Caco-2 (cell line): Measurements from ENCODE around the gene PLAAT3. TPM values are rescaled to one million over a fixed set of nuclear protein-coding genes. Genes with fewer than 3 reads are reported as not detected.
A peak's percentile ranks its signal among the peaks of the same experiment; 100 is the strongest.

Experiments used
- Bru-seq: library from RNA; stranded (reverse); fragments of 400-500 nt; gene quantifications from one replicate; lab custom pipeline; 2021; lab: Mats Ljungman, UMichigan
- BruChase-seq, 2 experiments: library from RNA; stranded (reverse); fragments of 400-500 nt; gene quantifications; one replicate each; lab custom pipeline; 2021; lab: Mats Ljungman, UMichigan
- BruUV-seq: library from RNA; stranded (reverse); fragments of 400-500 nt; replicated peaks from 2 replicates; lab custom pipeline; 2021; lab: Mats Ljungman, UMichigan
- CTCF ChIA-PET: fragments of 300-600 bp; sonication (Branson Sonifier 250); formaldehyde crosslinking; loops from one replicate; lab custom pipeline; 2022; ENCODE audit warnings: antibody characterized with exemption; lab: Charles Lee
- POLR2A ChIA-PET: fragments of 300-600 bp; sonication (Branson Sonifier 250); formaldehyde crosslinking; loops from one replicate; lab custom pipeline; 2022; ENCODE audit warnings: antibody characterized with exemption; lab: Charles Lee
- DNase-seq, 2 experiments: peaks; one replicate each; pipeline versions ENCODE4 v3.0.0 to v3.0.0-alpha.2; 2020 to 2022
- H3K27me3 ChIP-seq: replicated peaks from 2 replicates; pipeline ENCODE4 v1.6.0; 2011; ENCODE audit warnings: low read length; ENCODE audit not compliant: control insufficient read depth, insufficient read depth
- H3K36me3 ChIP-seq: 2 replicates; pipeline ENCODE4 v1.5.1; 2011; ENCODE audit warnings: low read length; ENCODE audit not compliant: control insufficient read depth, insufficient read depth
- H3K4me1 ChIP-seq: fragments of 250-450 bp; sonication (Bioruptor Pico); 2 replicates; pipeline ENCODE4 v1.5.1; 2020; ENCODE audit warnings: mild to moderate bottlenecking
- H3K4me3 ChIP-seq: 2 replicates; pipeline ENCODE4 v1.5.1; 2011; ENCODE audit warnings: low read depth, mild to moderate bottlenecking, control low read depth, low read length
- H3K9me3 ChIP-seq: fragments of 250-450 bp; sonication (Bioruptor Pico); 2 replicates; pipeline ENCODE4 v1.5.1; 2020; ENCODE audit warnings: mild to moderate bottlenecking, moderate library complexity
- H3K27ac Mint-ChIP-seq: one replicate; pipeline ENCODE4 v1.8.0; 2022; ENCODE audit warnings: mixed read lengths; ENCODE audit not compliant: unreplicated experiment
- H3K27me3 Mint-ChIP-seq: one replicate; pipeline ENCODE4 v1.8.0; 2022; ENCODE audit warnings: mixed read lengths; ENCODE audit not compliant: insufficient read depth, unreplicated experiment
- H3K36me3 Mint-ChIP-seq: one replicate; pipeline ENCODE4 v1.8.0; 2022; ENCODE audit warnings: mild to moderate bottlenecking, mixed read lengths; ENCODE audit not compliant: insufficient read depth, unreplicated experiment
- H3K4me1 Mint-ChIP-seq: one replicate; pipeline ENCODE4 v1.8.0; 2022; ENCODE audit warnings: low read depth, mixed read lengths; ENCODE audit not compliant: unreplicated experiment
- H3K4me3 Mint-ChIP-seq: one replicate; pipeline ENCODE4 v1.8.0; 2022; ENCODE audit warnings: mild to moderate bottlenecking, moderate library complexity, mixed read lengths; ENCODE audit not compliant: unreplicated experiment
- H3K9me3 Mint-ChIP-seq: one replicate; pipeline ENCODE4 v1.8.0; 2022; ENCODE audit warnings: mixed read lengths; ENCODE audit not compliant: unreplicated experiment
- intact Hi-C: fragments of 100-400 bp; cut with micrococcal nuclease; formaldehyde crosslinking; loops from one replicate; pipeline ENCODE4 v1.10.0; 2022; ENCODE audit not compliant: unreplicated experiment
- long read RNA-seq: library from polyadenylated mRNA; stranded (forward); transcript quantifications from one replicate; pipeline ENCODE4 v2.0.0, GENCODE V29; 2022
- total RNA-seq: library from RNA; stranded (reverse); gene quantifications from 2 replicates; pipeline ENCODE4 v1.2.3, GENCODE V29; 2022
- TF ChIP-seq, protein P1 (sequence below), 2 experiments: fragments of 200-600 bp in 1 of 2; IDR thresholded peaks; 1 replicate in 1 of 2; 2 replicates in 1 of 2; pipeline versions ENCODE4 v1.5.1 to v1.8.0; 2011 to 2022; ENCODE audit warnings: antibody characterized with exemption in 1 of 2, control low read depth in 1 of 2, inconsistent platforms in 1 of 2, low read depth in 1 of 2, low read length in 1 of 2, mild to moderate bottlenecking in 1 of 2, moderate library complexity in 1 of 2; ENCODE audit not compliant: insufficient read depth in 1 of 2, severe bottlenecking in 1 of 2, unreplicated experiment in 1 of 2

Gene PLAAT3
- total RNA-seq (50.9 and 57.9 TPM in 2 replicates), Bru-seq, nascent RNA (percentile 68 among the genes with signal in this experiment), BruChase-seq, experiment 1, labeled RNA remaining after a 2-hour chase (percentile 62 among the genes with signal in this experiment), BruChase-seq, experiment 2, labeled RNA remaining after a 6-hour chase (percentile 75 among the genes with signal in this experiment)
- long read RNA-seq, transcript PLA2G16-201 (4 exons, 2,594 nt) = major isoform, 37 of 78 reads
- long read RNA-seq, transcript PLA2G16-203 (5 exons, 1,099 nt) = major isoform, 37 of 78 reads
- long read RNA-seq, partial matches to known transcripts = 0 of 78 reads
- long read RNA-seq, other reads (novel, unspliced or antisense) = 4 of 78 reads

DNA sequence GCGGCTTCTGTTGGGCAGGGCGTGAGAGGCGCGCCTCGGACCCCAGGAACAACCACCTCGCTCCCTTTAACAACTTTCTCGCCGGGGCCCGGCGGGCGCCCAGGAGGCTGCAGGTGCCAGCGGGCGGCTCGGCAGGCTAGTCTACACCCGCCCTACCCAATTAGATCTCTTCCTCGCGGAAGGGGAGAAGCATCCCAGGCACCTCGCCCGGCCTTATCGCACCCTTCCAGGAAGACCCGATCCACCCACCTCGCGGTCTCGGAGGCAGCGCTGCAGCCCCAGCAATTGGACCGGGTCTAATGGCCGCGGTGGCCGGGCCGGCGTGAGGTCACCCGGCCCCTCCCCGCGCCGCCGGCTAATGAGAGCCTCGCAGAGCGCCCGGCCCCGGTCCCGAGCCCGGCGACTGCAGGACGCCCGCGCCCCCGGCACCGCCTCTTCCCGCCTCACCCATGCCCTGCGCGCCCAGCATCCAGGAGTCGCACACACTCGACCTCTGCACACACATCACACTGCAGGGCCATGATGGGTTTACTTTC, at the start of gene PLAAT3:
PLAAT3 (minus strand) TSS at position 298 of the 536 bp plus-strand sequence. CDS start 419 bp downstream, outside the sequence.
- POLR2A ChIA-PET = no interaction called here
- peak within 1 kb of the TSS; percentile 53 for H3K27ac Mint-ChIP-seq
- peak; percentile 83 to 90 for DNase-seq
- peaks cover 16% of the 10 kb centered on the region for H3K4me1 Mint-ChIP-seq
- intact Hi-C loops = no loop called here
- BruUV-seq = no TSS peak
- Histone ChIP-seq H3K4me3 (peak within 1 kb of the TSS; percentile 54), H3K36me3 (no peaks in the 10 kb centered on the region; the same call in 1 of the 2 replicates), H3K27me3 (no peaks in the 10 kb centered on the region), H3K9me3 (no peaks in the 10 kb centered on the region), H3K4me1 (peaks cover 26% of the 10 kb centered on the region)
- no peaks in the 10 kb centered on the region for H3K9me3 Mint-ChIP-seq
- H3K36me3 Mint-ChIP-seq = no peaks in the 10 kb centered on the region
- H3K4me3 Mint-ChIP-seq = peak within 1 kb of the TSS; percentile 80
- CTCF ChIA-PET = no interaction called here
- H3K27me3 Mint-ChIP-seq = no peaks in the 10 kb centered on the region
- TF ChIP-seq, protein P1, sequence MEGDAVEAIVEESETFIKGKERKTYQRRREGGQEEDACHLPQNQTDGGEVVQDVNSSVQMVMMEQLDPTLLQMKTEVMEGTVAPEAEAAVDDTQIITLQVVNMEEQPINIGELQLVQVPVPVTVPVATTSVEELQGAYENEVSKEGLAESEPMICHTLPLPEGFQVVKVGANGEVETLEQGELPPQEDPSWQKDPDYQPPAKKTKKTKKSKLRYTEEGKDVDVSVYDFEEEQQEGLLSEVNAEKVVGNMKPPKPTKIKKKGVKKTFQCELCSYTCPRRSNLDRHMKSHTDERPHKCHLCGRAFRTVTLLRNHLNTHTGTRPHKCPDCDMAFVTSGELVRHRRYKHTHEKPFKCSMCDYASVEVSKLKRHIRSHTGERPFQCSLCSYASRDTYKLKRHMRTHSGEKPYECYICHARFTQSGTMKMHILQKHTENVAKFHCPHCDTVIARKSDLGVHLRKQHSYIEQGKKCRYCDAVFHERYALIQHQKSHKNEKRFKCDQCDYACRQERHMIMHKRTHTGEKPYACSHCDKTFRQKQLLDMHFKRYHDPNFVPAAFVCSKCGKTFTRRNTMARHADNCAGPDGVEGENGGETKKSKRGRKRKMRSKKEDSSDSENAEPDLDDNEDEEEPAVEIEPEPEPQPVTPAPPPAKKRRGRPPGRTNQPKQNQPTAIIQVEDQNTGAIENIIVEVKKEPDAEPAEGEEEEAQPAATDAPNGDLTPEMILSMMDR (IDR thresholded peaks at IDR 0.05; ENCODE audit: insufficient read depth in 1 of 2, low read depth in 1 of 2, low read length in 1 of 2, severe bottlenecking in 1 of 2, unreplicated experiment in 1 of 2) = no peak

DNA sequence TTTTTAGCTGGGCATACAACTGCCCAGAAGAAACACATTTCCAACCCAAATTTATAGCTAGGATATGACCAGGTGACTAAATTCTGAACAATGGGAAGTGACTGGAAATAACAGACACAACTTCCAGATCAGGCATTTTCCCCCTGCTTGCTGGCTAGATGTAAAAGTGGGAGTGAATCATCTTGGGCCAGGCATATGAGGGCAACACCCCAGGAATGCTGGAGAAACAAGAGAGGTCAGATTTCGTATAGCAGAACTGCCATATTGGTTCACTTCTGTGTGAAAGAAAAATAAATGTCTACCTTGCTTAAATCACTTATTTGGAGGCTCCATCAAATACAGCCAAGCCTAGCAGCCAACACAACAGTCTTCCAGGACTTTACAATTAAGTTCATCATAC, 49.6 kb upstream of the PLAAT3 start:
- H3K4me1 Mint-ChIP-seq = peaks cover 12% of the 10 kb centered on the region
- H3K27me3 Mint-ChIP-seq = no peaks in the 10 kb centered on the region
- no peaks in the 10 kb centered on the region for H3K9me3 Mint-ChIP-seq
- POLR2A ChIA-PET = no interaction called here
- peaks cover 12% of the 10 kb centered on the region for H3K36me3 Mint-ChIP-seq
- H3K27ac Mint-ChIP-seq = no peak overlapping the region
- intact Hi-C loops = no loop called here
- DNase-seq = no peak
- no peaks in the 10 kb centered on the region for H3K36me3 ChIP-seq
- peaks cover 9% of the 10 kb centered on the region; the same call in 1 of the 2 replicates for H3K4me1 ChIP-seq
- CTCF ChIA-PET = no interaction called here
- H3K27me3 ChIP-seq = no peaks in the 10 kb centered on the region
- H3K9me3 ChIP-seq = no peaks in the 10 kb centered on the region
- H3K4me3 Mint-ChIP-seq = no peak overlapping the region
- BruUV-seq = no TSS peak
- TF ChIP-seq, protein P1 (IDR thresholded peaks at IDR 0.05; ENCODE audit: insufficient read depth in 1 of 2, low read depth in 1 of 2, low read length in 1 of 2, severe bottlenecking in 1 of 2, unreplicated experiment in 1 of 2) = no peak
- H3K4me3 ChIP-seq = no peak overlapping the region

DNA sequence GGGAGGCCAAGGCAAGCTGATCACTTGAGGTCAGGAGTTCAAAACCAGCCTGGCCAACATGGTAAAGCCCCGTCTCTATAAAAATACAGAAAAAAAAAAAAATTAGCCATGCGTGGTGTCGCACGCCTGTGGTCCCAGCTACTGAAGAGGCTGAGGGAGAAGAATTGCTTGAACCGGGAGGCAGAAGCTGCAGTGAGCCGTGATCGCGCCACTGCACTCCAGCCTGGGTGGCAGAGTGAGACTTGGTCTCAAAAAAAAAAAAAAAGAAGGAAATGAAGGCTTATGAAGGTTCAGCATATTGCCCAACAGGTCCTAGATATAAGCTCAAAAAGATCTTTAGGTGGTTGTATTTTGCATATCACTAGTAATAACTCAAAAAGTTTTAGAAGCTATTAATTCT, 46.7 kb upstream of the PLAAT3 start:
- no peak overlapping the region for H3K4me3 Mint-ChIP-seq

More for the DNA sequence above, 46.7 kb upstream of the PLAAT3 start:
- POLR2A ChIA-PET = interaction anchor here (0.6 kb wide), 1 partner anchor 50 kb away, joined by 5 read pairs; no protein-coding TSS in a partner anchor
- Mint-ChIP-seq H3K36me3 (peaks cover 27% of the 10 kb centered on the region), H3K27ac (no peak overlapping the region), H3K27me3 (no peaks in the 10 kb centered on the region), H3K9me3 (no peaks in the 10 kb centered on the region), H3K4me1 (peaks cover 6% of the 10 kb centered on the region)
- no peak overlapping the region for H3K4me3 ChIP-seq
- DNase-seq = no peak
- no peaks in the 10 kb centered on the region for H3K9me3 ChIP-seq
- TF ChIP-seq, protein P1 (IDR thresholded peaks at IDR 0.05; ENCODE audit: insufficient read depth in 1 of 2, low read depth in 1 of 2, low read length in 1 of 2, severe bottlenecking in 1 of 2, unreplicated experiment in 1 of 2) = no peak
- H3K27me3 ChIP-seq = no peaks in the 10 kb centered on the region
- no peaks in the 10 kb centered on the region for H3K36me3 ChIP-seq
- no peaks in the 10 kb centered on the region for H3K4me1 ChIP-seq
- CTCF ChIA-PET = no interaction called here
- BruUV-seq = no TSS peak
- intact Hi-C loops = no loop called here
